Measurements from ENCODE around the gene RXFP2. TPM values are rescaled to one million over a fixed set of nuclear protein-coding genes. Genes with fewer than 3 reads are reported as not detected.

The RXFP2 gene
- total and polyA plus RNA-seq, 10 of the 15 experiments (the other 5 are each of a cell fraction or from before 2014, with no cell fraction given) = 0.01 to 0.05 TPM; not detected in 8

GRCh38 chr13:31697290-31697689 lies 42.0 kb upstream of the RXFP2 start:
- no peaks in the 10 kb centered on the region for H3K27me3 ChIP-seq (replicated peaks in 1 of 2; ENCODE audit: control insufficient read depth in 2 of 2, insufficient read depth in 2 of 2, low read length in 1 of 2)
- BruUV-seq (replicated peaks) = no TSS peak
- 0% methylated on average over 1 of the region's 1 CpG for WGBS (ENCODE audit: insufficient coverage, insufficient replicate concordance, low lambda C conversion rate, missing lambda C conversion rate)

More at GRCh38 chr13:31697290-31697689, 42.0 kb upstream of the RXFP2 start:
- ChIA-PET CTCF (interaction anchor here (1.2 kb wide), 1 partner anchor 15 kb away, joined by 3 read pairs; no protein-coding TSS in a partner anchor), RAD21 (ENCODE audit: unreplicated experiment) (no interaction called here), SMC1A (ENCODE audit: uncharacterized antibody, unreplicated experiment) (no interaction called here), POLR2A (no interaction called here)
- no peak overlapping the region for H3K9ac ChIP-seq (ENCODE audit: control insufficient read depth, insufficient read depth, low read length)
- H3K27ac ChIP-seq (ENCODE audit: control insufficient read depth, insufficient read depth) = no peak overlapping the region
- intact Hi-C loops (cut with micrococcal nuclease; ENCODE audit: unreplicated experiment) = loop anchor here (5.0 kb wide), 1 partner anchor 265 kb away; no protein-coding TSS in a partner anchor
- H4K20me1 ChIP-seq (ENCODE audit: control insufficient read depth, insufficient read depth) = no peaks in the 10 kb centered on the region
- no peaks in the 10 kb centered on the region for H3K79me2 ChIP-seq (ENCODE audit: control insufficient read depth, insufficient read depth, low read length)
- in situ Hi-C loops (cut with MboI) = no loop called here
- DNase-seq (ENCODE audit: low read depth, low spot score) (no peak), ATAC-seq (no peak), FAIRE-seq (no peak)
- no peak overlapping the region for H3K4me3 ChIP-seq
- H3K4me2 ChIP-seq (ENCODE audit: control insufficient read depth, insufficient read depth) = no peak overlapping the region
- H3K36me3 ChIP-seq (ENCODE audit: control insufficient read depth in 2 of 2, insufficient read depth in 2 of 2, low read length in 1 of 2) = no peaks in the 10 kb centered on the region
- H2AFZ ChIP-seq (ENCODE audit: control insufficient read depth, low read depth, low read length) = no peak overlapping the region
- H3K4me1 ChIP-seq (ENCODE audit: control insufficient read depth, insufficient read depth, low read length) = no peaks in the 10 kb centered on the region
- no peak for TF ChIP-seq MXI1 (IDR thresholded peaks at IDR 0.05; ENCODE audit: low read depth, low read length)
- no peak for TF ChIP-seq BCL3 (IDR thresholded peaks at IDR 0.05; ENCODE audit: borderline replicate concordance, insufficient read depth, low read depth, low read length, poor library complexity, severe bottlenecking)
- TF ChIP-seq, protein P1, sequence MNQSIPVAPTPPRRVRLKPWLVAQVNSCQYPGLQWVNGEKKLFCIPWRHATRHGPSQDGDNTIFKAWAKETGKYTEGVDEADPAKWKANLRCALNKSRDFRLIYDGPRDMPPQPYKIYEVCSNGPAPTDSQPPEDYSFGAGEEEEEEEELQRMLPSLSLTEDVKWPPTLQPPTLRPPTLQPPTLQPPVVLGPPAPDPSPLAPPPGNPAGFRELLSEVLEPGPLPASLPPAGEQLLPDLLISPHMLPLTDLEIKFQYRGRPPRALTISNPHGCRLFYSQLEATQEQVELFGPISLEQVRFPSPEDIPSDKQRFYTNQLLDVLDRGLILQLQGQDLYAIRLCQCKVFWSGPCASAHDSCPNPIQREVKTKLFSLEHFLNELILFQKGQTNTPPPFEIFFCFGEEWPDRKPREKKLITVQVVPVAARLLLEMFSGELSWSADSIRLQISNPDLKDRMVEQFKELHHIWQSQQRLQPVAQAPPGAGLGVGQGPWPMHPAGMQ (IDR thresholded peaks at IDR 0.05; ENCODE audit: borderline replicate concordance) = no peak
- TF ChIP-seq TCF3 (IDR thresholded peaks at IDR 0.05; ENCODE audit: borderline replicate concordance, insufficient read depth, low read depth, low read length) = no peak
- TF ChIP-seq, protein P2, sequence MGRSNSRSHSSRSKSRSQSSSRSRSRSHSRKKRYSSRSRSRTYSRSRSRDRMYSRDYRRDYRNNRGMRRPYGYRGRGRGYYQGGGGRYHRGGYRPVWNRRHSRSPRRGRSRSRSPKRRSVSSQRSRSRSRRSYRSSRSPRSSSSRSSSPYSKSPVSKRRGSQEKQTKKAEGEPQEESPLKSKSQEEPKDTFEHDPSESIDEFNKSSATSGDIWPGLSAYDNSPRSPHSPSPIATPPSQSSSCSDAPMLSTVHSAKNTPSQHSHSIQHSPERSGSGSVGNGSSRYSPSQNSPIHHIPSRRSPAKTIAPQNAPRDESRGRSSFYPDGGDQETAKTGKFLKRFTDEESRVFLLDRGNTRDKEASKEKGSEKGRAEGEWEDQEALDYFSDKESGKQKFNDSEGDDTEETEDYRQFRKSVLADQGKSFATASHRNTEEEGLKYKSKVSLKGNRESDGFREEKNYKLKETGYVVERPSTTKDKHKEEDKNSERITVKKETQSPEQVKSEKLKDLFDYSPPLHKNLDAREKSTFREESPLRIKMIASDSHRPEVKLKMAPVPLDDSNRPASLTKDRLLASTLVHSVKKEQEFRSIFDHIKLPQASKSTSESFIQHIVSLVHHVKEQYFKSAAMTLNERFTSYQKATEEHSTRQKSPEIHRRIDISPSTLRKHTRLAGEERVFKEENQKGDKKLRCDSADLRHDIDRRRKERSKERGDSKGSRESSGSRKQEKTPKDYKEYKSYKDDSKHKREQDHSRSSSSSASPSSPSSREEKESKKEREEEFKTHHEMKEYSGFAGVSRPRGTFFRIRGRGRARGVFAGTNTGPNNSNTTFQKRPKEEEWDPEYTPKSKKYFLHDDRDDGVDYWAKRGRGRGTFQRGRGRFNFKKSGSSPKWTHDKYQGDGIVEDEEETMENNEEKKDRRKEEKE (IDR thresholded peaks at IDR 0.05) = no peak
- H3K9me3 ChIP-seq (replicated peaks; ENCODE audit: control insufficient read depth, insufficient read depth, low read length) = no peaks in the 10 kb centered on the region
